Astrocyte of the spinal cord (primary cell): ENCODE results near the gene DCLK2.
A peak's percentile ranks its signal among the peaks of the same experiment; 100 is the strongest.

ENCODE experiments used
- DNase-seq: peaks from one replicate; pipeline ENCODE4 v3.0.0; 2011; ENCODE audit warnings: low read depth, low spot score
- H3K4me3 ChIP-seq: 2 replicates; pipeline ENCODE4 v1.5.1; 2011; ENCODE audit warnings: low read depth, mild to moderate bottlenecking, low read length, moderate library complexity
- CTCF ChIP-seq: IDR thresholded peaks from 2 replicates; pipeline ENCODE4 v1.5.1; 2012; ENCODE audit warnings: low read depth, mild to moderate bottlenecking, low read length, inconsistent platforms
- in situ Hi-C: cut with HindIII; loops from 2 replicates; pipeline ENCODE4 v1.10.0; 2017; ENCODE audit warnings: low sequenced_read_pairs

Gene DCLK2

GRCh38 chr4:150305995-150306394 lies 227.8 kb downstream of the DCLK2 start:
- no peak for TF ChIP-seq CTCF
- peak; percentile 64 for DNase-seq
- H3K4me3 ChIP-seq = no peak overlapping the region
- in situ Hi-C loops = no loop called here

GRCh38 chr4:150306719-150307118 lies 228.5 kb downstream of the DCLK2 start:
- no peak for DNase-seq
- in situ Hi-C loops = no loop called here
- TF ChIP-seq CTCF = no peak
- no peak overlapping the region for H3K4me3 ChIP-seq
